Bronchial epithelial cell (primary cell): ENCODE results near the gene ZNF785. TPM values are rescaled to one million over a fixed set of nuclear protein-coding genes. Genes with fewer than 3 reads are reported as not detected.
"Not testable (repeated sequence)": the region's sequence is repeated elsewhere in the genome, so short reads cannot be mapped to it uniquely, and the experiment has no call there.

Experiments
- DNase-seq: peaks from one replicate; pipeline ENCODE4 v3.0.0-alpha.2; 2010; ENCODE audit warnings: low read depth
- FAIRE-seq: peaks from 2 replicates; lab custom pipeline; 2011; peaks lifted over from hg19 to GRCh38; lab: Jason Lieb, UNC
- H3K27me3 ChIP-seq: 2 replicates; pipeline ENCODE4 v1.5.1; 2011; ENCODE audit warnings: low read length; ENCODE audit not compliant: control insufficient read depth, insufficient read depth
- H3K36me3 ChIP-seq: 2 replicates; pipeline ENCODE4 v1.5.1; 2011; ENCODE audit warnings: low read length; ENCODE audit not compliant: control insufficient read depth, insufficient read depth
- H3K4me3 ChIP-seq: 2 replicates; pipeline ENCODE4 v1.5.1; 2011; ENCODE audit warnings: mild to moderate bottlenecking, low read depth, low read length, control low read depth
- total RNA-seq: library from RNA; depleted of rRNA; stranded (reverse); fragments of >200 nt; gene quantifications from 2 replicates; pipeline ENCODE4 v1.2.1, GENCODE V29; 2014
- TF ChIP-seq, protein P1 (sequence below): IDR thresholded peaks from 2 replicates; pipeline ENCODE4 v1.5.1; 2011; ENCODE audit warnings: mild to moderate bottlenecking, moderate library complexity, low read length, control low read depth, inconsistent platforms; ENCODE audit not compliant: insufficient read depth, severe bottlenecking

The ZNF785 gene
- 4.4 and 5.3 TPM in 2 replicates for total RNA-seq

- Histone ChIP-seq H3K4me3 (peak within 1 kb of the TSS; percentile 60), H3K36me3 (peaks cover 9% of the 10 kb centered on the region), H3K27me3 (no peaks in the 10 kb centered on the region)
- DNase-seq = peak; percentile 99
- TF ChIP-seq, protein P1, sequence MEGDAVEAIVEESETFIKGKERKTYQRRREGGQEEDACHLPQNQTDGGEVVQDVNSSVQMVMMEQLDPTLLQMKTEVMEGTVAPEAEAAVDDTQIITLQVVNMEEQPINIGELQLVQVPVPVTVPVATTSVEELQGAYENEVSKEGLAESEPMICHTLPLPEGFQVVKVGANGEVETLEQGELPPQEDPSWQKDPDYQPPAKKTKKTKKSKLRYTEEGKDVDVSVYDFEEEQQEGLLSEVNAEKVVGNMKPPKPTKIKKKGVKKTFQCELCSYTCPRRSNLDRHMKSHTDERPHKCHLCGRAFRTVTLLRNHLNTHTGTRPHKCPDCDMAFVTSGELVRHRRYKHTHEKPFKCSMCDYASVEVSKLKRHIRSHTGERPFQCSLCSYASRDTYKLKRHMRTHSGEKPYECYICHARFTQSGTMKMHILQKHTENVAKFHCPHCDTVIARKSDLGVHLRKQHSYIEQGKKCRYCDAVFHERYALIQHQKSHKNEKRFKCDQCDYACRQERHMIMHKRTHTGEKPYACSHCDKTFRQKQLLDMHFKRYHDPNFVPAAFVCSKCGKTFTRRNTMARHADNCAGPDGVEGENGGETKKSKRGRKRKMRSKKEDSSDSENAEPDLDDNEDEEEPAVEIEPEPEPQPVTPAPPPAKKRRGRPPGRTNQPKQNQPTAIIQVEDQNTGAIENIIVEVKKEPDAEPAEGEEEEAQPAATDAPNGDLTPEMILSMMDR = no peak
- no peak for FAIRE-seq
Observed at GRCh38 chr16:30585400-30586191, at the start of gene ZNF785. ZNF785 (minus strand) TSS chr16:30585697; CDS start chr16:30585611, 86 bp downstream.

DNA sequence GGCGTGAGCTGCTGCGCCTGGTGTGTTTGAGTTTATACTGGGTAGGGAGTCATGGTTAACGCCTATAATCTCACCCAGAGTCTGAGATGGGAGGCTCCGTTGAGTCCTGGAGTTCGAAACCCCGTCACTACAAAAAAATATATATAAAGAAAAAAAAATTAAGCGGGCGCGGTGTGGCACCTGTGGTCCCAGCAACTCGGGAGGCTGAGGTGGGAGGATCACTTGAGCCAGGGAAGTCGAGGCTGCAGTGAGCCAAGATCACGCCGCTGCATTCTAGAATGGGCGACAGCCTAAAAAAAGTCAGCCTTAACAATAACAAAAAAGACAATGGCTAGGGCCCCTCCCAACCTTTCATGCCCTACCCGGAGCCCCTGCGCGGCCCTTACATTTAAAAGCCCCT lies 48.0 kb upstream of the ZNF785 start:
- H3K27me3 ChIP-seq = no peaks in the 10 kb centered on the region
- no peaks in the 10 kb centered on the region for H3K36me3 ChIP-seq
- no peak for DNase-seq
- peak overlapping the region; percentile 73 for H3K4me3 ChIP-seq
- no peak for FAIRE-seq
- TF ChIP-seq, protein P1 = no peak

- FAIRE-seq, H3K27me3 ChIP-seq, DNase-seq, H3K4me3 ChIP-seq, H3K36me3 ChIP-seq: not testable (repeated sequence)
Observed at GRCh38 chr16:30632454-30632853, 47.0 kb upstream of the ZNF785 start.

- H3K36me3 ChIP-seq = no peaks in the 10 kb centered on the region
- DNase-seq (peak; percentile 68), FAIRE-seq (no peak)
- H3K27me3 ChIP-seq = no peaks in the 10 kb centered on the region
- TF ChIP-seq, protein P1 = peak; percentile 90
- H3K4me3 ChIP-seq = no peak overlapping the region
Observed at GRCh38 chr16:30628628-30629540, 43.4 kb upstream of the ZNF785 start.

- H3K27me3 ChIP-seq = no peaks in the 10 kb centered on the region
- TF ChIP-seq, protein P1 = no peak
- H3K36me3 ChIP-seq = no peaks in the 10 kb centered on the region
- no peak for FAIRE-seq
- DNase-seq = no peak
- no peak overlapping the region for H3K4me3 ChIP-seq
Observed at GRCh38 chr16:30626236-30626635, 40.7 kb upstream of the ZNF785 start.
